Gastroesophageal sphincter (tissue), 3 donors: Measurements from ENCODE around the gene DST.

Source experiments
- CTCF ChIP-seq, 4 experiments: fragments of 200-600 bp in 2 of 4; fragments of 450-650 bp in 2 of 4; sonication (generic) in 1 of 4; IDR thresholded peaks; one replicate each; pipeline ENCODE4 v1.5.1; 2017 to 2019; ENCODE audit warnings: antibody characterized with exemption in 4 of 4, mild to moderate bottlenecking in 2 of 4, moderate library complexity in 2 of 4
- POLR2A ChIP-seq, 2 donors: fragments of 450-650 bp; IDR thresholded peaks; one replicate each; pipeline ENCODE4 v1.6.1; 2017; ENCODE audit warnings: antibody characterized with exemption in 2 of 2, mild to moderate bottlenecking in 2 of 2, moderate library complexity in 1 of 2
- POLR2AphosphoS5 ChIP-seq: sonication (generic); formaldehyde crosslinking; IDR thresholded peaks from one replicate; pipeline ENCODE4 v1.6.1; 2017; ENCODE audit warnings: antibody characterized with exemption

- no peak for TF ChIP-seq CTCF (IDR thresholded peaks at IDR 0.05)
- no peak for TF ChIP-seq POLR2A (IDR thresholded peaks at IDR 0.05)
- no peak for TF ChIP-seq POLR2AphosphoS5
Observed at GRCh38 chr6:56486681-56487080, 156.0 kb downstream of the DST start.
